Posterior vena cava (tissue), 2 donors: ENCODE data around the gene GOLGA2. TPM values are rescaled to one million over a fixed set of nuclear protein-coding genes. Genes with fewer than 3 reads are reported as not detected.

Experiments used
- microRNA-seq, 2 donors: library from miRNA; unstranded; fragments of <30 nt; microRNA quantifications; one replicate each; pipeline ENCODE4 v1.2.0, GENCODE V29; 2020 to 2021; ENCODE audit warnings: borderline microRNAs expressed in 2 of 2
- total RNA-seq, 2 donors: library from RNA; stranded (reverse); fragmentation: NEBNext Ultra II Directional; extraction: Animal tissue kit (Norgen Biotek cat#: 25700); gene quantifications; one replicate each; pipeline ENCODE4 v1.2.1, GENCODE V29; 2021
- donor health status: DM: yes; HTN: yes; CAD: no.
- donor health status: DM: yes; HTN: yes; CAD: no.

GOLGA2 gene
- total RNA-seq, 2 donors from 2014 or later = 123 to 130 TPM

Small RNA genes within 50 kb of the gene (microRNA-seq; reads per million reads assigned to microRNA genes)
- gene MIR199B (387 to 585 reads per million in 2 donors), gene MIR3154 (0 to 0.97 reads per million in 2 donors)

Other genes starting within 250 kb of the GOLGA2 start
- gene NAIF1, start 208.7 kb downstream of the GOLGA2 start, total RNA-seq = 1 to 10 TPM; 6.0 to 7.1 TPM
- gene SLC25A25, start 207.8 kb downstream of the GOLGA2 start, total RNA-seq = 10 to 100 TPM; 22.9 to 35.2 TPM
- 10 to 100 TPM; 38.6 to 38.9 TPM for gene PTGES2, start 148.3 kb downstream of the GOLGA2 start, total RNA-seq
- under 1 TPM; 0.67 to 0.69 TPM for gene LCN2, start 126.6 kb downstream of the GOLGA2 start, total RNA-seq
- 10 to 100 TPM; 41.9 to 49.1 TPM for gene BBLN, start 115.7 kb downstream of the GOLGA2 start, total RNA-seq
- 10 to 100 TPM; 88.3 to 99.4 TPM for gene CIZ1, start 84.4 kb downstream of the GOLGA2 start, total RNA-seq
- gene DNM1, start 72.6 kb downstream of the GOLGA2 start, total RNA-seq = 10 to 100 TPM; 19.0 to 46.5 TPM
- gene SWI5, start 269 bp upstream of the GOLGA2 start, total RNA-seq = 10 to 100 TPM; 11.5 to 16.7 TPM
- 10 to 100 TPM; 11.8 to 15.7 TPM for gene TRUB2, start 46.4 kb upstream of the GOLGA2 start, total RNA-seq
- 10 to 100 TPM; 16.0 to 20.0 TPM for gene COQ4, start 46.8 kb upstream of the GOLGA2 start, total RNA-seq
- gene SLC27A4, start 64.5 kb upstream of the GOLGA2 start, total RNA-seq = 10 to 100 TPM; 15.9 to 22.3 TPM
- 10 to 100 TPM; 44.0 to 44.5 TPM for gene URM1, start 95.4 kb upstream of the GOLGA2 start, total RNA-seq
- 10 to 100 TPM; 64.1 to 97.6 TPM for gene CERCAM, start 144.8 kb upstream of the GOLGA2 start, total RNA-seq
- gene ODF2, start 180.0 kb upstream of the GOLGA2 start, total RNA-seq = 10 to 100 TPM; 17.5 to 19.8 TPM
- 10 to 100 TPM; 14.6 to 15.5 TPM for gene GLE1, start 228.7 kb upstream of the GOLGA2 start, total RNA-seq